Measurements from ENCODE around the gene NT5C2.

Gene NT5C2

GRCh38 chr10:103104721-103105120 is 88.4 kb downstream of the NT5C2 start:
- DNase-seq (ENCODE audit: extremely low spot score) = no peak
- ChIA-PET CTCF (interaction anchor here (0.7 to 2.9 kb wide), 8 partner anchors 10 to 139 kb away, joined by 3 to 9 read pairs (median 5); no protein-coding TSS in a partner anchor), POLR2A (interaction anchor here (0.6 kb wide), 1 partner anchor 78 kb away, joined by 6 read pairs; no protein-coding TSS in a partner anchor)
- no peak for TF ChIP-seq CTCF (IDR thresholded peaks at IDR 0.05; ENCODE audit: control extremely low read depth, extremely low read depth, low read depth, missing control alignments)

GRCh38 chr10:103103989-103104388 is 89.1 kb downstream of the NT5C2 start:
- DNase-seq (ENCODE audit: extremely low spot score) = no peak
- TF ChIP-seq CTCF (IDR thresholded peaks at IDR 0.05; ENCODE audit: control extremely low read depth, extremely low read depth, low read depth, missing control alignments) = no peak
- CTCF ChIA-PET = interaction anchor here (1.1 to 2.9 kb wide), 4 partner anchors 12 to 140 kb away, joined by 4 to 9 read pairs (median 4); no protein-coding TSS in a partner anchor
- POLR2A ChIA-PET = interaction anchor here (0.6 kb wide), 1 partner anchor 79 kb away, joined by 6 read pairs; no protein-coding TSS in a partner anchor

- DNase-seq (ENCODE audit: extremely low spot score) = no peak
- TF ChIP-seq CTCF (IDR thresholded peaks at IDR 0.05; ENCODE audit: control extremely low read depth, extremely low read depth, low read depth, missing control alignments) = no peak
- POLR2A ChIA-PET = no interaction called here
- CTCF ChIA-PET = interaction anchor here (1.5 to 1.7 kb wide), 3 partner anchors 8 to 105 kb away, joined by 3 to 6 read pairs (median 5); no protein-coding TSS in a partner anchor
These were observed 90.9 kb downstream of the NT5C2 start for GRCh38 chr10:103102195-103102594.

GRCh38 chr10:103100620-103101019 is 92.5 kb downstream of the NT5C2 start:
- ChIA-PET POLR2A (interaction anchor here (0.6 kb wide), 1 partner anchor 27 kb away, joined by 14 read pairs; no protein-coding TSS in a partner anchor), CTCF (interaction anchor here (1.1 to 1.7 kb wide), 6 partner anchors 8 to 183 kb away, joined by 3 to 6 read pairs (median 4); partner anchors contain the start of gene CNNM2)
- no peak for DNase-seq (ENCODE audit: extremely low spot score)
- no peak for TF ChIP-seq CTCF (IDR thresholded peaks at IDR 0.05; ENCODE audit: control extremely low read depth, extremely low read depth, low read depth, missing control alignments)

- ChIA-PET POLR2A (no interaction called here), CTCF (interaction anchor here (1.2 to 1.7 kb wide), 4 partner anchors 10 to 180 kb away, joined by 4 to 6 read pairs (median 4); partner anchors contain the start of gene CNNM2)
- no peak for DNase-seq (ENCODE audit: extremely low spot score)
- no peak for TF ChIP-seq CTCF (IDR thresholded peaks at IDR 0.05; ENCODE audit: control extremely low read depth, extremely low read depth, low read depth, missing control alignments)
These were observed 94.8 kb downstream of the NT5C2 start for GRCh38 chr10:103098240-103098639.

- ChIA-PET CTCF (interaction anchor here (1.5 to 1.9 kb wide), 3 partner anchors 9 to 178 kb away, joined by 3 to 6 read pairs (median 4); partner anchors contain the start of gene CNNM2), POLR2A (no interaction called here)
- no peak for DNase-seq (ENCODE audit: extremely low spot score)
- TF ChIP-seq CTCF (IDR thresholded peaks at IDR 0.05; ENCODE audit: control extremely low read depth, extremely low read depth, low read depth, missing control alignments) = no peak
These were observed 96.9 kb downstream of the NT5C2 start for GRCh38 chr10:103096130-103096529.

All from GM10248 (cell line).